BLaER1 (cell line): ENCODE data around the gene RSPH6A.
"Not testable (repeated sequence)": the region's sequence is repeated elsewhere in the genome, so short reads cannot be mapped to it uniquely, and the experiment has no call there.

Experiments
- H3K27ac ChIP-seq: shearing (Covaris generic); formaldehyde crosslinking; 2 replicates; pipeline ENCODE4 v1.8.1; 2022
- H3K27me3 ChIP-seq: shearing (Covaris generic); formaldehyde crosslinking; 2 replicates; pipeline ENCODE4 v1.8.1; 2022
- H3K36me3 ChIP-seq: shearing (Covaris generic); formaldehyde crosslinking; 2 replicates; pipeline ENCODE4 v1.8.1; 2022
- H3K4me1 ChIP-seq: shearing (Covaris generic); formaldehyde crosslinking; 2 replicates; pipeline ENCODE4 v1.8.1; 2022
- H3K4me2 ChIP-seq: shearing (Covaris generic); formaldehyde crosslinking; 2 replicates; pipeline ENCODE4 v1.8.1; 2022
- H3K4me3 ChIP-seq: shearing (Covaris generic); formaldehyde crosslinking; 2 replicates; pipeline ENCODE4 v1.8.1; 2022
- H3K9ac ChIP-seq: shearing (Covaris generic); formaldehyde crosslinking; 2 replicates; pipeline ENCODE4 v1.8.1; 2022
- H3K9me3 ChIP-seq: shearing (Covaris generic); formaldehyde crosslinking; 2 replicates; pipeline ENCODE4 v1.8.1; 2022
- H4K20me1 ChIP-seq: shearing (Covaris generic); formaldehyde crosslinking; 2 replicates; pipeline ENCODE4 v1.8.1; 2022
- Cebpa-rat ChIP-seq: shearing (Covaris generic); IDR thresholded peaks from 2 replicates; pipeline ENCODE4 v1.8.1; 2022

Gene RSPH6A

DNA sequence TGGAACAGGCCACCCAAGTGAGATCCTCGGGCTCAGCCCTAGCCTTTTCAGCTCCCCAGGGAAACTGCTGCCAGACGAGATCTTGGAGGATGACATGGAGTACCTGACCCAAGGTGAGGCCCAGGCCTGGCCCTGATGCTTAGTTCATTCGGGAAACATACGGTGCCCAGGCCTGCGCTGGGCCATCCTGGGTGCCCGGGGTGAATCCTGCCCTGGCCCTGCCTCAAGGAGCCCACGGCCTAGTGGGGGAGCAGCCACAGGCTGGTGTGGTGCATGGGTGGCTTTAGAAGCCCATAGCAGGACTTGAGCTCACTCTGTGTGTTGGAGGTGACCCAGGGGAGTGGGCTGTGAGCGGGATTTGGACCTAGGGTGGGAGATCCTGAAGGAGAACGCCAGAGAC lies 56.2 kb downstream of the RSPH6A start:
- H3K9ac ChIP-seq = no peak overlapping the region
- no peak overlapping the region for H3K27ac ChIP-seq
- H3K36me3 ChIP-seq = no peaks in the 10 kb centered on the region
- H4K20me1 ChIP-seq = no peaks in the 10 kb centered on the region
- H3K4me2 ChIP-seq = no peak overlapping the region
- TF ChIP-seq Cebpa-rat = no peak
- H3K4me3 ChIP-seq = no peak overlapping the region
- no peaks in the 10 kb centered on the region for H3K9me3 ChIP-seq
- no peaks in the 10 kb centered on the region for H3K27me3 ChIP-seq
- H3K4me1 ChIP-seq = peaks cover 27% of the 10 kb centered on the region

DNA sequence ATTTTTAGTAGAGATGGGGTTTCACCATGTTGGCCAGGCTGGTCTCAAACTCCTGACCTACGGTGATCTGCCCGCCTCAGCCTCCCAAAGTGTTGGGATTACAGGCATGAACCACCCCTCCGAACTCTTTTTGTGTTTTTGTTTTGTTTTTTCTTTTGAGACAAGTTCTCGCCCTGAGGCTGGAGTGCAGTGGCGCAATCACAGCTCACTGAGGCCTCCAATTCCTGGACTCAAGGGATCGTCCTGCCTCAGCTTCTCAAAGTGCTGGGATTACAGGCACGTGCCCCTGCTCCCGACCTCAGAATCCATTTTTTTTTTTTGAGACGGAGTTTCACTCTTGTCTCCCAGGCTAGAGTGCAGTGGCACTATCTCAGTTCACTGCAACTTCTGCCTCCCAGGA lies 57.4 kb downstream of the RSPH6A start:
- H4K20me1 ChIP-seq = no peaks in the 10 kb centered on the region
- H3K9me3 ChIP-seq = no peaks in the 10 kb centered on the region
- no peak for TF ChIP-seq Cebpa-rat
- H3K36me3 ChIP-seq = no peaks in the 10 kb centered on the region
- no peak overlapping the region for H3K4me3 ChIP-seq
- H3K27ac ChIP-seq = no peak overlapping the region
- H3K27me3 ChIP-seq = no peaks in the 10 kb centered on the region
- H3K9ac ChIP-seq = no peak overlapping the region
- no peak overlapping the region for H3K4me2 ChIP-seq
- peaks cover 22% of the 10 kb centered on the region for H3K4me1 ChIP-seq

DNA sequence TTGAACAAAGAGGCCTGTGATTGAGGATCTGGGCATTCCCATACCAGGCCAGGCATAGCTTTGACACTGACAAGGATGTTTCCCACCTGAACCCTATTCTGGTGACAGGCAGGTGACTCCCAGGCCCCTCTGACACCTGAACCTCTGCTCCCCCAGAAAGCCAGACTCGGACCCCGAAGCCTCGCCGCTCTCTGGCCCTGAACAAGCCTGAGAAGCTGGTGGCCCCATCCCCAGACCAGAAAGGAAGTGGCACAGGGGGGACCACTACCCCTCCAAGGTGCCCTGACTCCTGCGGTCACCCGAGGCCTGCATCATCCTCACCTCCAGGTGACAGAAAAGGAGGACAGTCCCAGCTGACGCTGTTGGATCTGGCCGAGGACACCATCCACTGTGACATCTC lies 60.8 kb downstream of the RSPH6A start:
- Histone ChIP-seq H3K9me3 (no peaks in the 10 kb centered on the region), H3K4me1 (peaks cover 8% of the 10 kb centered on the region), H3K9ac (no peak overlapping the region), H3K27me3 (no peaks in the 10 kb centered on the region), H3K36me3 (no peaks in the 10 kb centered on the region), H4K20me1 (no peaks in the 10 kb centered on the region), H3K4me3 (no peak overlapping the region), H3K27ac (no peak overlapping the region), H3K4me2 (no peak overlapping the region)
- no peak for TF ChIP-seq Cebpa-rat

DNA sequence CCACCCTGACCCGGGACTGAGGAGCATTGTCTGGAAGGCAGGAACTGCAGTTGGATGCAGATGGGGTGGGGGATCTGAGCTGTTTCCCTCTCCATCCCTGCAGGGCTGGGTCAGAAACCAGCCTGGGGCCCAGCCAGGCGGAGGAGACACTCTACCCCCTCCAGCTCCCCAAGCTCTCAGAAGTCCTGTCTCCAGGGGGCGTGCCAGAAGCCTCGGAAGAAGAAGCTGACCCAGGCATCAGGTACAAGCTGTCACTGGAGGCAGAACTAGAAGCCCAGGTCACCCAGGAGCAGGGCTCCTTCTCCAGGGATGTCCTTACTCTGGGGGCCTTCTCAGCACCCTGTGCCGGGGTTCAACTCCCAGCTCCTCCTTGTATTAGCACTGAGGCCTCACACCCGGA lies 61.6 kb downstream of the RSPH6A start:
- H4K20me1 ChIP-seq = no peaks in the 10 kb centered on the region
- no peak overlapping the region for H3K4me3 ChIP-seq
- H3K27me3 ChIP-seq = no peaks in the 10 kb centered on the region
- H3K36me3 ChIP-seq = no peaks in the 10 kb centered on the region
- TF ChIP-seq Cebpa-rat = no peak
- H3K9ac ChIP-seq = no peak overlapping the region
- no peaks in the 10 kb centered on the region for H3K9me3 ChIP-seq
- peaks cover 8% of the 10 kb centered on the region for H3K4me1 ChIP-seq
- peak overlapping the region; percentile 25 for H3K4me2 ChIP-seq
- H3K27ac ChIP-seq = no peak overlapping the region

DNA sequence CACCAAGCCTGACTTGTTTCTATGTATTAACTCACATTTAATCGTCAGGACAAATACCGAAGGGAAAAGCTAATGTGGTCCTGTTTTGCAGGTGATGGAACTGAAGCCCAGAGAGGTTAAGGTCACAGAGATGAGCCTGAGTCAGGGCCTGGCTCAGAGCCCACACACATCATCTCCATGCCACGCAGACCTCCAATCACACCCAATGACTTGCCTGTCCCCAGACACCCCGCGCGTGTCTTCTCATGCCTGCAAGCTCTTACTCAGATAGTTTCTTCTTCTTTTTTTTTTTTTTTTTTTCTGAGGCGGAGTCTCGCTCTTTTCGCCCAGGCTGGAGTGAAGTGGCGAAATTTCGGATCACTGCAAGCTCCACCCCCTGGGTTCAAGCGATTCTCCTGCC lies 62.5 kb downstream of the RSPH6A start:
- H3K4me1 ChIP-seq = peaks cover 8% of the 10 kb centered on the region
- no peak overlapping the region for H3K4me2 ChIP-seq
- H3K4me3 ChIP-seq = no peak overlapping the region
- no peak overlapping the region for H3K27ac ChIP-seq
- no peaks in the 10 kb centered on the region for H3K27me3 ChIP-seq
- H3K9me3 ChIP-seq = no peaks in the 10 kb centered on the region
- H3K36me3 ChIP-seq = no peaks in the 10 kb centered on the region
- H4K20me1 ChIP-seq = no peaks in the 10 kb centered on the region
- H3K9ac ChIP-seq = no peak overlapping the region
- TF ChIP-seq Cebpa-rat = no peak

DNA sequence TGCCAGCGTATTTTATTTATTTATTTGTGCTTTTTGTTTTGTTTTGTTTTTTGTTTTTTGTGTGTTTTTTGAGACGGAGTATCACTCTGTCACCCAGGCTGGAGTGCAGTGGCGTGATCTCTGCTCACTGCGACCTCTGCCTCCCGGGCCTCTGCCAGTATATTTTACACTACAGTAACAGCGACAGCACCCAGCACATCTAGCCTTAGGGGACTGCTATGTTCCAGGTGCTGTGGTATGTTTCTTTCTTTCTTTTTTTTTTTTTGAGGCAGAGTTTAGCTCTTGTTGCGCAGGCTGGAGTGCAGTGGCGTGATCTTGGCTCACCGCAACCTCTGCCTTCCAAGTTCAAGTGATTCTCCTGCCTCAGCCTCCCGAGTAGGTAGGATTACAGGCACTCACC lies 63.6 kb downstream of the RSPH6A start:
- not testable (repeated sequence) for H3K27ac ChIP-seq, H3K36me3 ChIP-seq, H3K9ac ChIP-seq, H3K4me1 ChIP-seq, H3K4me3 ChIP-seq, H3K9me3 ChIP-seq, H3K4me2 ChIP-seq, H3K27me3 ChIP-seq, H4K20me1 ChIP-seq

DNA sequence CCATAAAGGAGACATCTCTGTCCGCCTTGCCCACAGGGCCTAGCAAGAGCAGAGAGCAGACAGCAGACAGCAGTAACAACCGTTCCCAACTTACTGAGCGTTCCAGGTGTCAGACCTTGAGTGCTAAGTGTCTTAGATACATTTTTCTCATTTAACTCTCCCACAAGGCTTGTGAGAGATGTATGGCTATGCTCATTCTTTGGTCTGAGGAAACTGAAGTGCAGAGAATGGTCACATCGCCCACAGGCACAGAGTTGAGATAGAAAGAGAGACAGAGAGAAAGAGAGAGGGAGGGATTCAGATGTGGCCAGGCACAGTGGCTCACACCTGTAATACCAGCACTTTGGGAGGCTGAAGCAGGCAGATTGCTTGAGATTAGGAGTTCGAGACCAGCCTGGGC lies 67.6 kb downstream of the RSPH6A start:
- H4K20me1 ChIP-seq = no peaks in the 10 kb centered on the region
- TF ChIP-seq Cebpa-rat = no peak
- no peak overlapping the region for H3K27ac ChIP-seq
- no peak overlapping the region for H3K4me3 ChIP-seq
- H3K4me1 ChIP-seq = no peaks in the 10 kb centered on the region
- no peaks in the 10 kb centered on the region for H3K9me3 ChIP-seq
- H3K27me3 ChIP-seq = no peaks in the 10 kb centered on the region
- H3K4me2 ChIP-seq = no peak overlapping the region
- no peak overlapping the region for H3K9ac ChIP-seq
- H3K36me3 ChIP-seq = no peaks in the 10 kb centered on the region

DNA sequence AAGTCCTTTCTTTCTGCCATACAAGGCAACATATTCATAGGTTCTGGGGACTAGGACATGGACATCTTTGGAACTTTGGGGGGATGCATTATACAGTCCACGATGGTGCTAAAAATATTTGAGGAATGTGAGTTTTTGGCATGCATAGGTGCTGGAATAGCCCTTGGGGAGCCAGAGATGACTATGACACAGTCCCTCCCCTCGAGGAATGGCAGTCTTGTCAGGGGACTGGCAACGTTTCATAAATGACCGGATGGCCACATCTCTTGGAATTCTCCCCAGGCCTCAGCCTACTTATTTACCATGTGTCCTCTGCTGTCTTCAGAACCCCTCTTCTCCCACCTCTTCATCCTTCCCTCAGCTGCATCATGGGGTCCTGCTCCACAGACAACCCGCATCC lies 68.2 kb downstream of the RSPH6A start:
- Histone ChIP-seq H3K4me1 (no peaks in the 10 kb centered on the region), H3K36me3 (no peaks in the 10 kb centered on the region), H3K9me3 (no peaks in the 10 kb centered on the region), H3K4me2 (no peak overlapping the region), H3K27ac (no peak overlapping the region), H3K4me3 (no peak overlapping the region), H3K9ac (no peak overlapping the region), H4K20me1 (no peaks in the 10 kb centered on the region), H3K27me3 (no peaks in the 10 kb centered on the region)
- no peak for TF ChIP-seq Cebpa-rat
